Posterior cingulate gyrus (tissue), 11 donors: ENCODE data around the gene PRKCE.

Experiments
- DNase-seq, 10 donors: peaks; one replicate each; pipeline versions ENCODE4 v3.0.0 to v3.0.0-alpha.2; 2020 to 2021; ENCODE audit warnings: mixed read lengths in 3 of 10
- intact Hi-C: fragments of 100-400 bp; cut with DNase I; formaldehyde crosslinking; loops from one replicate; pipeline ENCODE4 v1.15.1; 2023

Gene PRKCE

DNA sequence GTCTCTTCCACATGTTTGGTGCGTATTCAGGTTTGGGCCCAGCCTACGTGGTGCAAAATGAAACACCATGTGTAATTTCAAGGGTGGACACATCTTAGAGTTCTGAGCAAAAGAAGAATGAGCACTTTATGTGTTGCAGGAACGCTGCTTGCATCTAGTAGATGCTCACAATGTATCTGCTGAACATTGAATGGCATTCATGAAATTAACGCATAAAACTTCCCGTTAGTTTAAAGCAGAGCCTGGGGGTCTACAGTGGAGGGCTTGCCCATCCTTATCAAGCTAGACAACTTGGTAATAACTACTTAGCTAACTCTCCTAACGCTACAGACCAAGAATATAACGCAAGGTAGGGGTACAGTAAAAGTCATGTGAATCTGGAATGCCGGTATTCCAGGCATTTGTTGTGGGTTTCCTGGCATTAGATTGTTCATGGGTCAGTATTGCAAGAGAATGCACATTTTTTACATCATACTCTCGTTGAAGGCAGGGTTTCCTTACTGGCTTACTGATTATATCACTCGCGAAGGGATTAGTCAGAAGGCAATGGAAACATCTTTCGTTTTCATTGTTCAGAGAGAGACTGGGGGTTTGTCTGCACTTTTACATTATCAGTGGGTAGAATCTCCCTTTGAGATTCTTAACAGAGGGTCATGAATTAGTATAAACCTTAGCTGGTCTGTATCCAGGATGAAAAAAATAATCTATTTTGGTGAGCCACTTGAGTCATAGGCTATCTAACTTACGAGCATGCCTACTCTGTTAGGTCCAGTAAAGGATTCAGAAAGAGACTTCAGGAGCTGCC is 416.2 kb downstream of the PRKCE start:
- DNase-seq = no peak
- intact Hi-C loops = no loop called here

DNA sequence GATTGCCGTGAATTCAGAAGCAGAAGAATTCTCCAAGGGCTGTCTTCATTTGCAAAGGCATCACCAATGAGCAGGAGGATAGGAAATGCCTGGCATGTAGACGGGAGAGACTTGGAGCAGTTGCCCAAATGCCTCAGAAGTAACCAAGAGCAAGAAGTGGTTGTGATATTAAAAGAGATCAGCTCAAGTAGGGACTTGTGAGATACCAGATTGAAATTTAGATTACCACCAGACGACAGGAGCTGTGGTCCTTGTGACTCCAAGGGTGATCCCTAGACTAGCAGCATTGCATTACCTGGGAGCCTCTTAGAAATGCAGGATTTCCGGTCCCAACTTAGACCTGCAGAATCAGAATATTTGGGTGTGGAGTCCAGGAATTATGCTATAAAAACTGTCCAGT is 417.2 kb downstream of the PRKCE start:
- no peak for DNase-seq
- intact Hi-C loops = no loop called here

DNA sequence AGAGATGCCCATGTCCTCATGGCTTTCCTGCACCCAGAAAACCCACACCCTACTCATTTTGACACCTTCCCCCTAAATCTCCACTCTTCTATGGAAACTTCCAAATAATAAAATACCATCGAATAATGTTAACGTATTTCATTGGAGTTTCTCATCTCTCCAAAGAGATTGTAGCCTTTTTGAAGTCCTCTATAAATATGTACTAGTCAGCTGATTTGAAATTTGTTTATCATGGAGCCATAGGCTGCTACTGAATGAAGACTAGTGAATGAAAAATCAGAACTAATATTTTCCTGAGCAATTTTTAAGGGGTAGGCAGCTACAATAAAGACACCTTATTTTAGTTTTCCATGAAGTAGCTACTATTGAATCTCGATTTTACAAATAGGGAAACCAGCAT is 419.6 kb downstream of the PRKCE start:
- no peak for DNase-seq
- intact Hi-C loops = no loop called here

DNA sequence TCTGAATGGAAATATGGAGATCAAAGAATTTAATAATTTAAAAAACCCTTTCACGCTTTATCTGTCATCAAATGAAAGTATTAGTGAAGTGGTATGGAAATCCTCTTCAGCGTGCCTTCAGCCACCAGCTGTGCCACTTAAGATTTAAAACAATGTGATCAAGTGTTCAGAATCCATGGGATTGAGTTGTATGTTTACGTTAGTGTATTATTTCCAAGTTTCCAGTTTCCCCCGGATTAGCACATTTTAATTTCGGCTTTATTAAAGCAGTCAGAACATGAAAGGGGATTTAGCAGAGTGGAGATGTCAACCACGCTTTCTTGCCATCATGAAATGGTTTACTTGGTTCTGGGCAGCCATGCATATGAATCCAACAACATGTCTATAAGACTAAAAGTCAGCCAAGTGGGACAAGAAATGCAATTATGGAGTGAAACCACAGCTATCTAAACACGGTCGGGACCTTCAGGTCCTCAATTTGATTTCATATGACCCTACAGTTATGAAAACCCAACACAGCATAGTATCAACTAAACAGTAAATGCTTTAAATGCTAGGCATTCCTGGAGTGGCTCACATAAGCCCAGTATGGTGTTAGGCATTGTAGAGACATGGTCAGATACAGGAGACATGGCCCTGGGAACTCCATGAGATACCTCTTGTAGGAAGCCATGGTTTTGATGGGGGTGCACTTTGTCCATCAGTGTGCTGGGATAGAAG is 420.8 kb downstream of the PRKCE start:
- DNase-seq = no peak
- intact Hi-C loops = no loop called here

DNA sequence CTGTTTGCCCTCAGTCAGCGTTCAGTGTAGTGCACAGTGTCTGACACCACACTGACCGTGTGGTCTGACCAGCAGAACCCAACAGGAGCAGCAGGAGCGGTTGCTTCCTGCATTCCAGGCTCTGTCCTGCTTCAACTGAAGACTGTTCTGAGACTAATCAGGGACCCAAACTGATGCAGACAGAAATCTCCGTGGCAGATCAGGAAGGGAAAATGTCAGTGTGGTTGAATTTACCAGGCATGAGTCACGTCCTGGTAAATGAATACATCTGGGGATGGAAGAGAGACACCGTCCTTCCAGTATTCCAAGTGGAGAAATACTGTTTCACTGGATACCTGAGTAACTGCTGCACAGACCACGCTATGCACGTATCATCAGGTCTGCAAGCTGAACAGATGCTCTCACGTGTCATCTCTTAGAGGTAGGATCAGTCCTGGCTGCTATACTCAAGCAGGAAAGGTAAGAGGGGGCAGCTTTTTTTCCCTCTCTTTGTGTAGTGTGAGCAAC is 422.1 kb downstream of the PRKCE start:
- DNase-seq = no peak
- intact Hi-C loops = no loop called here

DNA sequence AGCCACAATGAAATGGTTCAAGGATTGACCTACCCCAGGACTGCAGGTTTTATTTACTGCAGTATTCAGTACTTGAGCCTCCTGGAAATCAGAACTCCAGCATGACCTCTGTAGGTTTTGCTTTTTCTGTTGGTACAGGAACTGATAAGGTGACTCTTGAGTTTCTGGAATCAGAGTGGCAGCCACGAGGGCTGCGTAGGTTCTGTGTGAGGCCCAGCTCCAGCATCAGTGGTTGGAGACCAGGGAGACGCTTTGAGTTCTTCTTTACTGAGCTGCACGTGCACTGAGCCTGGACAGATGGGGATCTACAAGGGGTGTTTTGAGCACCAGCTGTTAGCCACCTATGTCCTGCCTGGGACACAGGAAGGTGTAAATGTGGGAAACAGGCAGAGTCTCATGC is 423.0 kb downstream of the PRKCE start:
- intact Hi-C loops = no loop called here
- DNase-seq = no peak

DNA sequence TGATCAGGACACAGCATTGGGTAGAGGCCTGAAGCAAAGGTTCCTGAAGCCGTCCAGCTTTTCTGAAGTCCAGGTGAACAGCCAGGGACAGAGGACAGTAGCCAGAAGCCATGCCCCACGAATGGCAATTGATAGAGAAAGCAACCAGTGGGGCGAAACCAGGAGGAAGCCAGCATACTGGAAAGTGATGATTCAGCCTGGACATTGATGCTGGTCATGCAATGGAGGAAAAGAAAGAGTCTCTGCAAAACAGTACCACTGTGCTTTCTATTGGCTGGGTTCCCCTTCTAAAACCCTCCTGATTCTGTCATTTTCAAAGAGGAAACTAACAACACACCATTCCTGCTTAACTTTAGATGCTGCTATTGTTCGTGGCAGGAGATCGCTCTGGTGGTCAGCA is 424.4 kb downstream of the PRKCE start:
- no peak for DNase-seq
- intact Hi-C loops = no loop called here

DNA sequence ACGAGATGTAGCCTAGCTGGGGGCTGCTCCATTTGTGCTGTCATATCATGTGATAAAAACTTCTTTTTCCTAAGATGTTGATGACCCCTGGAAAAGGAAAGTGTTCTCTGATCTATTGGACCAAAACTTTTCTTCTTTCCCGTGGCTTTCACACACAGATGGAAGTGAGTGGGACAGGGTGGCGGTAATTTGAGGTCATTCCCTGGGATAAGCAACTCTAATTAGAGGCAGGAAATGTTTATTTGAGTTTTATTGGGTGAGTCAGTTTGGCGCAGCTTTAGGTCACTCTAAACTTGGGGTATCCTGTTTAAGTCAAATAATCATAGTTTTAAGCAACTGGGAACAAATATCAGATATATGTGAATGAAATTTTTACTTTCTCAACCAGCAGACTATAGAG is 424.8 kb downstream of the PRKCE start:
- intact Hi-C loops = no loop called here
- no peak for DNase-seq

DNA sequence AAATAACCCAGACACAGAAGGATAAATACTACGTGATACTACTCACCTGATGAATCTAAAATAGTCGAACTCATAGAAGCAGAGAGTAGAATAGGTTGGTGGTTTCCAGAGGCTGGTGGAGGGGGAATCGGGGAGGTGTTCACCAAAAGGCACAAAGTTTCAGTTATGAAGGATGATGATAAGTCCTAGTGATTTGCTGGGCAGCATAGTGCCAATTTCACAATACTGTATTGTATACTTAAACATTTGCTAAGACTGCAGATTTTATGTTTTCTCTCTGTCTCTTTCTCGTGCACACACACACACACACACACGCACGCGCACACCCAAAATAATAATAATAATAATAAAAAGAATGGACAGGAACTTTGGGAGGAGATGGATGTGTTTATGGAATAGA is 425.4 kb downstream of the PRKCE start:
- intact Hi-C loops = no loop called here
- DNase-seq = no peak

DNA sequence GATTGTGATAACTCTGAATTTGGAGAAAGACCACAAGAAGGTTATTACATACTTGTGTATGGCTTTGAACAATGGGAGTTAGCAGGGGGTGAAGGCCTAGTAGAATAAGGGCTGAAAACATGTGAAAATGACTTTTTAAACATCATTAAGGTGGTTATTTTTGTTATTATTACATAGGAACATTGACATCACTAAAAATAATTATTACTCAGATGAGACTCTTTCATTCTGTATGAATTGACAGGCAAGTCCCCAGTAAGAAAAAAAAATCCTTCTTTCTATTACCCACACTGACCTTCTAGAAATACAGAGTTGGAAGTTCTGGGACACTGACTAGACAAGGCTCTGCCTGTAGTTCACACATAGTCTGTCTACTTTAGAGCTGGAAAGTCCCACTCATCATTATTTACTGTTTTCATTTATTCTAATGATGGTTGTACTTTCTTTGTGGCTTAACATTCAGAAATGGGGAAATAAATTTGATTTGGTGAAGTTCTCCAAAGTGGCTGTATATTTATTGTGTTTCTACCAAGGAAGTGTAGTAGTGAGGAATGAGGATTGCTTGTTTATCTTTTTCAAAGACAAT is 426.1 kb downstream of the PRKCE start:
- DNase-seq = no peak
- intact Hi-C loops = no loop called here

DNA sequence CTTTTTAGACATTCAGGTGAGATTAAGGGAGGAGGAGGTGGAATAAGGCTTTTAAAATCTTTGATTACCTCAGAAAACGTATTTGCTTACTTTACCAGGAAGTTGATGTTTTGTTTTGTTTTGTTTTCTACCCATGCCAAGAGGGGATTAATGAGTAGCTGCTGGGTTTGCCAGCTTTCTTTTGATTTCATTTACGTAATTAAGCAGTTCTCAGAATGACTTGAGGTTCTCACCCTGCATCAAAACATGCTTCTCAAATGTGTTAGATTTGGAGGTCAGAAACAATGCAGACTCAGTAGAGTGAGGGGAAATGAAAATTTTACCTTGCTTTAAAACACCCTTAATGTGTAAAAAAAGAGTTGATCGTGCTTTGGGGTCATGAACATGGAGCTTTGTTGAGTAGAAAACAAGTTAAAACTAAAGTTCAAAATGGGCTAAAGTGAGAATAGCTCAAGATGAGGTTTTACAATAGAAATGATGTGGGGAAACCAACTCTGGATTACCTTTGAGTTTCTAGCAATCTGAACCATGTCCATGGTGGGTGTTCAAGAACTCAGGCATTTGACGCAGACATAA is 428.6 kb downstream of the PRKCE start:
- intact Hi-C loops = no loop called here
- no peak for DNase-seq

DNA sequence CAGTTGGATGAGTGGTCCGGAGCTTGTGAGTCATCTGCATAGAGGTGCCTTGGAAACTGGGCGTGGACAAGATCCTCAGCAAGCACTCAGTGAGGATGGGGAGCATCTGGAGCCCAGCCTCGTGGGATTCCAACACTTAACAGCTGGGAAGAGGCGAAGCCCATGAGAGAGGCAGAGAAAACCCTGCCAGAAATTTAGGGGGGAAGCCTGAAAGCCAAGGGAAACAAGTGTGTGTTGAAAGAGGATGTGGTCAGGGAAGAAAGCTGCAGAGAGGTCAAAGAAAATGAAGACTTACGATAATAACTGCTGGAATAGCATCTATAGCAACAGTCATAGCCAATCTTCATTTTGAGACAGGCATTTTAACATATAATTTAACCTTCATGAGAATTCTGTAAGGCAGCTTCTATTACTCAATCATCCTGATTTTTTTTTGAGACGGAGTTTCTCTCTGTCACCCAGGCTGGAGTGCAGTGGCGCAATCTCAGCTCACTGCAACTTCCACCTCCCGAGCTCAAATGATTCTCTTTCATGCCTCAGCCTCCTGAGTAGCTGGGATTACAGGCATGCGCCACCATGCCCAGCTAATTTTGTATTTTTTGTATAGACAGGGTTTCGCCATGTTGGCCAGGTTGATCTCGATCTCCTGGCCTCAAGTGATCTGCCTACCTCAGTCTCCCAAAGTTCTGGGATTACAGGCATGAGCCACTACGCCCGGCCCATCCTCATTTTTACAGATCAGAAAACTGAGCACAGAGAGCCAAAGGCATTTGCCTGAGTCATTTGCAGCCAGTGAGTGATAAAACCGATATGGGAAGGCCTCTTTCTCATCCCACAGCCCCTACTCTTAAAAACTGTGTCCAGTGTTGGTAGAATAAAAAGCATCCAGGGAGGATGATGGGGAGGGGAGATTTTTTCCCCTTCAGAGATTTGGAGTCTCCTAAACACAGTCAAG is 431.3 kb downstream of the PRKCE start:
- intact Hi-C loops = no loop called here
- no peak for DNase-seq

DNA sequence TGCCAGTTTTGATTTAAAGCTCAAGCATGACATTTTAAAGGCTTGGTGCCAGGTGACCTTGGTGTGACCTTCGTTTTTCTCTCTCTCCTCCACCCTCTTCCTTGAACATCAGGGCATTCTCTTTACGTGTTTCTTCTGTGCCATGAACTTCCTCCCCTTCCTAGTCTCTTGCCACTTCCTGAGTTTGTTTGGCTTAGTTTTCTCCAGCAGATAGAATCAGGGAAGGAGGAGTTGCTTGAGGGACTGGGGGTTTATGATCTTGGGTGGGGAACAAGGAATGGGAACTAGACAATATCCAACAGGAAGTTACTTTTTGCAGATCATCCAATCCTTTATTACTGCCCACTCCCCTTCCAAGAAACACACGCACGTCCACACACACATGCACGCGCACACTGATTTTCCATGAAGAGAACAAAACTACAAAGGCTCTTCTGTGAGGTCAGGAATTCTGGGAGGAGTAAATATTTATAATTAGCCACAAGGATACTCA is 435.1 kb downstream of the PRKCE start:
- DNase-seq = no peak
- intact Hi-C loops = no loop called here

DNA sequence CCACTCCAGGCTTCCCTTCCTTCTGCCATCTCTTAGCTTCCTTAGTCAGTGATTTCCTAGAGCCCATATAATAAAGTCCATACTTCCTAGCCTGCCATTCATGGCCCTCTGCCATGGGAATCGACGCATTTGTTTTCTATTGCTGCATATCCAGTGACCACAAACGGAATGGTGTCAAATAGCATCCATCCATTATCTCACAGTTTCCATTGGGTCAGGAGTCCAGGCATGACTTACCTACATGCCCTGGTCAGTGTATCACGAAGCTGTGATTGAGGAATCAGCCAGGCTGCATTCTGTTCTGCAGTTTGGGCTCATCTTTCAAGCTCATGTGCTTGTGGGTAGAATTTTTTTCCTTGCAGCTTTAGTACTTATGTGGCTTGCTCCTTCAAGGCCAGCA is 436.0 kb downstream of the PRKCE start:
- intact Hi-C loops = no loop called here
- no peak for DNase-seq

DNA sequence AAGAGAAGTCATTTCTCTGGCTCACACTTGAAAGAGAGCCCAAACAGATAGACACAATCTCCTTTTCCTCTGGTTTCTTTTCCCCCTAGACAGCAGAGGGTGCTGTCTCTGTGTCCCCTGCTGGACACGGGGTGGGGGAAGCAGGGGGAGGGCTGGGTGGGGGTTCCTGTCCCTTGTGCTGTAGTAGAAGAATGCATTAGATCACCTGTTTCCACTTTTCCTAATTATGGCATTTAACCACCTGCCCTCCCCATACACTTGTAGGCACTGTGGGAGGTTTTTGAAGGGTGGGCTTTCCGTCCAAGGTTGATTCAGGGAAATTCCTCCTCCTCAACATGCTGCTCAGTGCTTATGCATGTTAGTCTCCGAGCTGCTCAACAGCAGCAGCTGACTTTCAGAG is 439.5 kb downstream of the PRKCE start:
- intact Hi-C loops = no loop called here
- DNase-seq = no peak

DNA sequence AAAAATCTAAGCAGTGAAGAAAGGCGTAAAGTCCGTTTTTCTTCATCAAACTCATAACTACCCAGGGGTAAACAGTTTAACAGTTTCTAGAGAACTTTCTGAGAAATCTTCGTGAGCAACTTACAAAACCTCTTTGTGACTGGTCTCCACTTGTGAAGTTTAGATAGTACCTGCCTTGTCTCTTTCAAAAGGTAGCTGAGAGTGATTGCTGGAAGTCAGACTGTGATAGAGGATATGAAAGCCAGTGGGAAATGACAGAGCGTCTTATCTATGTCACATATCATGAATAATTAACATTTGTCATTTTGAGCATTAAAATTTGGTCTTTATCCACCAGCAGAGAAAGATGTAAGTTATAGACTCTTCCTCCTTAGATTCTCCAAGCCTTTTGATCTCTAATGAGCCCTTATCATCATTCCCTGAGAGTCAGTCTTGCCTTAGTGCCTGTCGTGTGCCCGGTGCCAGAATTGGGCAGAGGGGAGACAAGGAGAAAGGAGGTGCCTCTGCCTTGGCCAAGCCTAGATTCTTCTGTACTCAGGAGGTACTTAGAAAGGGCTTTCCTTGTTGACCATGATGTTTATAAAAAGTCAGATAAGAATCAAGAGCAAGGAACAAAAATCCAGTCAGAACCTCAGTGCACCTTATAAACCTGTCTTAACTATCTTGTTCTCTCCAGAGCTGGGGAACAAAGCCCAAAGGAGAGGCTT is 440.6 kb downstream of the PRKCE start:
- DNase-seq = no peak
- intact Hi-C loops = no loop called here

DNA sequence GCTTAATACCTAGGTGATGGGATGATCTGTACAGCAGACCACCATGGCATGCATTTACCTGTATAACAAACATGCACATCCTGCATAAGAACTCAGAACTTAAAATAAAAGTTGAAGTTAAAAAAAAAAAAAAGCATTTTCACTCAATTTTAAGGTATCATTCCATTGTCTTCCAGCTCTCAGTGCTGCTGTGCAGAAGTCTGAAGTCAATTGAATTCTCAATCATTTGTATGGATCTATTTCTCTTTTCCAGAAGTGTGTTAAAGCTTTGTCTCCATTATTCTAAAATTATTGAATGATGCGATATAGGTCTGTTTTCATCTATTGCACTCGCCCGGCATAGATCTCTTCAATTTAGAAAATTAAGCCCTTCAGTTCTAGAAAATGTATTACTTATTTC is 443.2 kb downstream of the PRKCE start:
- no peak for DNase-seq
- intact Hi-C loops = no loop called here

DNA sequence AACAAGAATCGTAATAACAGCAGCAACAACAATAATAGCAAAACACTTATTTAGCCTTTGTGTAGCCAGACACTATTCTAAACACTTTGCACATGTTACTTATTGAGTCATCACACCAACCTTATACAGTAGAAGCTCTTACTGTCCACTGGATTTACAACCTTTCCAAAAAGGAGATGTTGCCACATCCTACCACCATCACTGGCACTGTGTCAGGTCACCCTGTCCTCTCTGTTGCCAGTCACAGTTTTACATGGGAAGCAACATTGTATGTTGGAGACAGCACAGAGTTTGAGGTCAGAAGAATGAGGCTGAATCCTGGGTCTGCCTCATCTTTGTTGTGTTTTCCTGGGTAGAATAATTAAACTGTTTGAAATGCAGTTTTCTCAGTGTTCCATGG is 444.4 kb downstream of the PRKCE start:
- DNase-seq = no peak
- intact Hi-C loops = no loop called here

DNA sequence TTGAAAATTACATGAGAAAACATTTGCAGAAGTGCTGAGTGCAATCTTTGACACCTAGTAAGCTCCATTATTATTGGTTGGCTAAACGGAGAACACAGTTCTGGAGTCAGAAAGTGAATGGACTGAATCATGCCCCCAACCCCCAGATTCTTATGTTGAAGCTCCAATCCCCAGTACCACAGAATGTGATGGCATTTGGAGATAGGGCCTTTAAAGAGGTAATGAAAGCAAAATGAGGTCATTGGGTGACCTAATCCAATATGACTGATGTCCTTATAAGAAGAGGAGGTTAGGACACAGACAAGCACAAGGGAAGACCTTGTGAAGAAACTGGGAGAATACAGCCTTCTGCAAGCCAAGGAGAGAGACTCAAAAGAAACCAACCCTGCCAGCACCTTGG is 444.8 kb downstream of the PRKCE start:
- intact Hi-C loops = no loop called here
- DNase-seq = no peak
